ENCODE results near the gene KRTAP4-11.

GRCh38 chr17:41153856-41154255, 35.7 kb upstream of the KRTAP4-11 start:
- TF ChIP-seq JUND (IDR thresholded peaks at IDR 0.05): no peak
- TF ChIP-seq REST (IDR thresholded peaks at IDR 0.05; ENCODE audit: low read depth): no peak
- TF ChIP-seq CTCF (IDR thresholded peaks at IDR 0.05 in 2 of 3, conservative IDR thresholded peaks at IDR 0.05 in 1 of 3; ENCODE audit: borderline replicate concordance in 1 of 3, insufficient read depth in 1 of 3, low read depth in 2 of 3, low read length in 2 of 3): no peak
- TF ChIP-seq EGR1 (IDR thresholded peaks at IDR 0.05; ENCODE audit: low read depth): no peak
- no peak for TF ChIP-seq CEBPB (IDR thresholded peaks at IDR 0.05; ENCODE audit: low read depth)
